ENCODE measurements around the gene UBASH3A.
"Not testable (repeated sequence)": the region's sequence is repeated elsewhere in the genome, so short reads cannot be mapped to it uniquely, and the experiment has no call there.

UBASH3A gene

DNA sequence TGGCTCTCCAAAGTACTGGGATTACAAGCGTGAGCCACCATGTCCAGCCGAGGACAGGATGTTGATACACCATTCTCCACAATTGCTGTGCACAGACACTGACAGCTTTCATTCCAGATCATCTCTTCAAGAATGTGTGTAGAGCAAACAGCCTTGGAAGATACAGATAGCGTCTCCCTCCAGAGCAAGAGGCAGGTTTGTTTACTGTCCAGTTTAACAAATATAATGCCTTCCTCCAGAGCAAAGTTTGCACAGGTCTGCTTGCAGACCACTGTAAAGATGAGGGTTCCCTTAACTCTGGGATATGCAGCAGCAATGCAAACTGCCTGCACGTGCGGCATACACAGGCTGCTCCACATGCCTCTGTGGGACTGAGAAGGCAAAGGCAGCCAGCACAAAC lies 12.4 kb upstream of the UBASH3A start:
- no peak for DNase-seq

DNA sequence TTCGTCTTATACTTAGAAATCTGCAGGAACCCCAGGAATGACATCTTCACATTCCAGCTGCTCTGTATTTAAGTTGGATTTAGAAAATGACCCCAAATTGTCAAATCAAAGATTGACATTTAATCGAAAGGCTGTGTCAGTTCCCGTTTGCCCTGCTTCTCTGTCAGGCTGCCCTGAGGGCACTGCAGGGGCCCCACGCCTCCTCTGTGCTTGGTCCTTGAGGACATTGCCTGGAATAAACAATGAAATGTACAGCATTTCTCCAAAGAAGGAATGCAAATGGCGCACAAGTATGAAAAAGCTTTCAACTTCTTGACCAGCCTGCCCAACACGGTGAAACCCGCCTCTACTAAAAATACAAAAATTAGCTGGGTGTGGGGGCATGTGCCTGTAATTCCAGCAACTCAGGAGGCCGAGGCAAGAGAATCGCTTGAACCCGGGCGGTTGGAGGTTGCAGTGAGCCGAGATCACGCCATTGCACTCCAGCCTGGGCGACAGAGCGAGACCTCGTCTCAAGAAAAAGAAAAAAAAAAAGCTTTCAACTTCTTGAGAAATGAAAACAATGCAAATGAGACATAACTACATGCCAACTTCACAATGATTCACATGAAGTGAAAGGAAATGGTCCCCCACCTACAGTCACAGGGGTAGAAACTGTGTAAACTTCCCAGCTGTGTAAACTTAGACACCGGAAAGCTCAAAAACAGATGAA lies 10.8 kb upstream of the UBASH3A start:
- DNase-seq, result no peak

DNA sequence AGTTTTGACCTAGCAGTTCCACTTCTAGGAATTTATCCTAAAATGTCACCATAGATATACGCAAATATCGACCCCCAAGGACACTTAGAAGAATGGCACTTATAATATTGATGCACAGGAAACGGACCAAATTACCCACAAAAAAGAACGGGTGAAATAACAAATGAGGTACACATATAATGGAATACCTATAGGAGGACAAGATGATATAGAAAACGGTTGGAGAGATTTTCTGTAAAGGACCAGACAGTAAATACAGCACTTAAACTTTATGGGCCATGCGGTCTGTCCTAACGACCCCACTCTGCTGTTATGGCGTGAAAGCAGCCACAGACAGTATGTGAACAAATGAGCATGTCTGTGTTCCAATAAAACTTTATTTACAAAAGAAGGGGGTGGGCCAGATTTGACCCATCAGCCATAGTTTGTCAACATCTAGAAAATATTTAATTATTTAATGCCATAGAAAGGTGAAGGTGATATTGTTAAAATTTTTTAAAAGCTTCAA lies 10.2 kb upstream of the UBASH3A start:
- no peak for DNase-seq

DNA sequence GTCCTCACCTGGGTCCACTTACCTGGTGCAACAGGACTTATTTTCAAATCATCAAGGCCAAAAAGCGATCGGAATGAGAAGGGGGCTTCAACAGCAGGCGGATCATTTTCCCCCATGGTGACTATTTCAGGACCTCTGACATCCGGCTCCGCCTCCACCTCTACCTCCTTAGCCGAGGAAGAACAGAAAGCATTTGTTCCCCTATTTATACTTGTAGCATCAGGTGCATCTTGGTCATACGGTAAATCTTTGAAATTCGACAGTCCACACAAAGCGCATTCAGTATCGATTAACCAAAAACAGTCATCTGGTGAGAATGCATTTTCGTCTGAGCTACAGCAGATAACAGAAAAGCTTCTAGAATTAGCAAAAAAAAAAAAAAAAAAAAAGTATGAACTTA lies 8.4 kb upstream of the UBASH3A start:
- DNase-seq, result no peak

DNA sequence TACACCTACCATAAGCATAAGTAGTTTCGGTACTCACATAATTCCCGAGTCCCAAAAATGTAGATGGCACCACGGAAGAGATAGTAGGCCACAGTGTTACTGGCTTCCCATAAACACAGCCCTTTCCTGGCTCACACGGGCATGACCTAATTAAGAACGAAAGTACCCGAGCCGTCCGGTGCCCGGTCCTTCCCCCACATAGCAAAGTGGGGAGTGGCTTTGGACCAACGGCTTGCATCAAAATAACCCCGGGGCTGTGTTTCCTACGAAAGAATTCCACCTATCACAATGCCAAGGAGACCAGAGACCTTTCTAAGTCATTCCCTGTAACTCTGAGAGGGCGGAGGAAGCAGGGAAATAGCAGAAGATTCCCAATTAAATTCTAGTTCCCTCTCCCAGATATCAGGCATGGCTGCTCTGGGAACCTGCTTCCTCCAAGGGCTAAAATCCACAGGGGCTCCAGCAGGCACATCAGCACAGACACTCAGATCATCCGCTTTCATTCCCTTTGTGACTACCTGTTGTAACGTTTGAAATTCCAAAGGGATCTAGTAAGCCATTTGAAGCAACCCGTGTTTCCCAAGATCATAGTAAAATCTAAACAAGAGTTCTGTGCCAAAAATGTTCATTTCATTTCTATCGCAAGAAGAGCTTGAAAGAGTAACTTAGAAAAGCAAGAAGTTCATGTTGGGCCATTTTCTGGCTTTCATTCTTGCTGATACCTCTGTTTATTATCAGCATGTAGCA lies 7.6 kb upstream of the UBASH3A start, which contains the start of gene TMPRSS3:
Gene TMPRSS3, minus strand, starts transcription at position 148 of the 747 bp plus-strand sequence. CDS start 635 bp downstream, outside the sequence.
- DNase-seq, result no peak

DNA sequence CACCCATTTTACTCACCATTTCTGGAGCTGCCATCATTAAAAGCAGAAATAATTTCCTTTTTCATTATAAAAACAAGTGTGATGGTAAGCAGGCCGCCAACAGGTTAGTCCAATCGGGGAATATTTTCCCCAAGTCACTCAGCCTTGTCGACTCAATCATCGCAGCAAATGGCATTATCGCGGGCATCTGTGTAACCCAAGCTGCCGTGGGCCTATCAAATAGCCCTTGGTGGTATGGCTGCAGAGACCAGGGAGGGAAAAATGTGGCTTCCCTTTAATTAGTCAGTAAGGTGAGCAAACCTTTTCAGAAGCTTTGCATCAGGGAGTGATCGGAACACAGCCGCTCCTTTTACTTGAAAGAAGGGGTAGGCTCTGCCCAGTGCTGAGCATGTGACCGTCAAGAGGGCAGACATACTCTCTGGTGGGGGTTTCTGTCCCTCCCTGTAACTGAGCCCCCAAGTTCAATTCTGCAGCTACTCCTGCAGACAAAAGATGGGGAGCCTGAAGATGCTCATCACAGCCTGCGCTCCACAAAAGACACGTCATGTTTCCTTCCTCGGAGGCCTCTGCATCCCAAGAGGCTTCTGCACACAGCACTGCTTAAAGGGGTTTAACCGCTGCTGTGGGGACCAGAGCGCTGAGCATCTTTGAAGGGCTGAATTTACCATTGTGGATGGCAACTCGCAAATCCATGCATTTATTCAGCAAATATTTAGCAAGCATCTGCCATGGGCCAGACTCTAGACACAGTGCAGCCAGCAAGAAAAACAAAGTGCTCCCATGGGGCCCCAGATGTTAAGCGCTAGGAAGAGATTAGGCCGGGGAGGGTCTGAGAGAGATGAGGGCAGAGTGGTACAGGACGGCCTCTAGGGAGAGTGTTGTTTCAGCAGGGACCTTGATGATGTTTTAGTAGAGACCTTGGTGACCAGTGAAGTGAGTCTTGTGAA lies 6.6 kb upstream of the UBASH3A start:
- no peak for DNase-seq

GRCh38 chr21:42397746-42398394 lies 5.8 kb upstream of the UBASH3A start:
- DNase-seq, result no peak

- no peak for DNase-seq
Observed at GRCh38 chr21:42398436-42399028, 5.2 kb upstream of the UBASH3A start.

- no peak for DNase-seq
Observed at GRCh38 chr21:42400525-42400924, 3.2 kb upstream of the UBASH3A start.

DNA sequence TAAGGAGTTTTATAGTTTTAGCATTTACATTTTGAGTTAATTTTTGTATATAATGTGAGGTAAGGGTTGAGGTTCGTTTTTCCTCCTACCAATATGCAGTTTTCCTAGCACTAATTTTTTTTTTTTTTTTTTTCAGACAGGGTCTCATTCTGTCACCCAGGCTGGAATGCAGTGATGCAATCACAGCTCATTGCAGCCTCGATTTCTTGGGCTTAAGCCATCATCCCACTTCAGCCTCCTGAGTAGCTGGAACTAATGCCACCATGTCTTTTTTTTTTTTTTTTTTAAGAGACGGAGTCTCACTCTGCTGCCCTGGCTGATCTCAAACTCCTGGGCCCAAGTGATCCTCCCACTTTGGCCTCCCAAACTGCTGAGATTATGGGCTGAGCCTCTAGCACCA lies 2.5 kb upstream of the UBASH3A start:
- no peak for DNase-seq

DNA sequence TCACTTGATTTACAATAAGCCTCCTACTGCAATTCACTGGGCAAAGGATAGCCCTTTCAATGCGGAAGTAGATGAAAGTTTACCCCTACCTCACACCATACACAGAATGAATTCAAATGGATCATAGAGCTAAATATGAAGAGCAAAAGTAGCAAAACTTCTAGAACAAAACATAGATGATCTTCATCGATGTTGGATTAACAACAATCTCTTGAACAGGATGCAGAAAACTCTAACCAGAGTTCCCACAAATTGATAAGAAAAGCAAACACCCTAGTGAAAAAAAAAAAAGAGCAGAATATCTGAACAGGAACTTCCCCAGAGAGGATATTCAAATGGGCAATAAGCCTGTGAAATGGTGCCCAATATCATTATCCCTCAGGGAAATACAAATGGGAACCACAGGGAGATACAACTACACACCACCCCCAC lies 1.9 kb upstream of the UBASH3A start:
- no peak for DNase-seq

DNA sequence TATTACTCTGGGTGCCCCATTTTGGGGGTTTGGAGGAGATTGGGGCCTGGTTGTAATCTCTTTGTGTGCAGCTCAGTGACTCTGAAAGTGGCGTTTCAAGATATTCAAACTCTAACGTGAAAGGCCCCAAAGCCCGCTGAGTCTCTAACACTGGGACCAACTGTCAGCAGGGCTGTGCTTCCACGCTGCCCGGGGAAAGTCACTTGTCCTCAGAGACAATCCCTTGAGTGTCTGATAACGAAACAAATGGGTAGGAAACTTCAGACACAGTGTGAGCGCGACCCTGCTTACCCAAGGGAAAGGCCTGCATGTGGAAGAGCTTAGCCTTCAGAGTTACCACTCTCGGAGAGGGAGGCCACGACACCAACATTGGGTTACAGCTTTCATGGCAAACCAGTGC lies 837 bp downstream of the UBASH3A start:
- no peak for DNase-seq

- no peak for DNase-seq
Observed at GRCh38 chr21:42405064-42406013, 1.6 kb downstream of the UBASH3A start.

DNA sequence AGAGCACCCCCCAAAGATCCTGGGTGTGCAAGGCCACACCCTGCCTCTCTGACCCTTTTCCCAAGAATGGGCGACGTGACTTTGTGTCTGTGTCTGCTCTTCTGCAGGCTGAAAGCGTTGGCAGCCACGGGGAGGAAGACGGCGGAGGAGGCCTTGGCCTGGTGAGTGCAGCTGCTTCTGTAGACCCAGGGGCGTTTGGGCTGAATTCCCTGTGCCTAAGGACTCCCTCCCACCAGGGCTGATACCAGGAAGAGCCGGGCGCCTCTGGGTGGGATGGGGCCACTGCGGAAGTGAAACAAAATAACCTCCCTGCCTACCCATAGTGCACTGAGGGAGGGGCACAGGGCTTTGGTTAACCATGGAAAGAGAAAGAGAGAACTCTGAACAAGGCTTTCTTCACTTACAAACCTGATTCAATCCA lies 2.5 kb downstream of the UBASH3A start:
- DNase-seq, result no peak

DNA sequence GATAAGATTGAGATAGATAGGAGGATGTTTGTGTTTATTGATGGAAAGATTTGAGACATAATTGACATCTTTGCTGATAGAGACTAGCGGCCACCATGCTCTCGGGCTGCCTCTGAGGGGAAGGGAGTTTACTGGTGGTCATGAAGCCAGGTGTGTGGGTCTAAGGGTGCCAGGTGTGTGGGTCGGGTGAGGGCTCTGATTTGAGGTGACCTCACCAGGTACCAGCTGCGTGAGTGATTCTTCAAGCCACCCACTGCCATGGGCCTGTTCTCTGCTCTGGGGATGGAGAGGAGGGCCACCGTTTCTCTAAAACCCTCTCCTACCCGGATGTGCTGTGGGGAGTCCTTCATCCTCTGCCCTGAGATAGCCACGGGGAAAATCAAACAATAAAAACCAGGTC lies 3.2 kb downstream of the UBASH3A start:
- DNase-seq, result no peak

GRCh38 chr21:42407476-42407875 lies 3.8 kb downstream of the UBASH3A start:
- no peak for DNase-seq

- DNase-seq, result not testable (repeated sequence)
Observed at GRCh38 chr21:42408718-42409117, 5.0 kb downstream of the UBASH3A start.

DNA sequence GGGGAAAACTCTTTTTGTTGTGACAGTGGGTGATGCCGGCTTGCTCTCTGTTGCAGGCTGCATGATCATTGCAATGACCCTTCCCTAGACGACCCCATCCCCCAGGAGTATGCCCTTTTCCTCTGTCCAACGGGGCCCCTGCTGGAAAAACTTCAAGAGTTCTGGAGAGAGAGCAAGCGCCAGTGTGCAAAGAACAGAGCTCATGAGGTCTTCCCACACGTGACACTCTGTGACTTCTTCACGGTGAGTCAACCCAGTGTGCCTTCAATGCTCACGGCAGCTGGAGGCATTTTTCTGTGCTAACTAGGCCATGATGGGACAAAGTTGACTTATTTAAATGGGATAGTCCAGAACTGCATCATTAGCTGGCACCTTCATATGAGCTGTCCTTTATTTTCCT lies 5.7 kb downstream of the UBASH3A start:
- DNase-seq, result no peak

DNA sequence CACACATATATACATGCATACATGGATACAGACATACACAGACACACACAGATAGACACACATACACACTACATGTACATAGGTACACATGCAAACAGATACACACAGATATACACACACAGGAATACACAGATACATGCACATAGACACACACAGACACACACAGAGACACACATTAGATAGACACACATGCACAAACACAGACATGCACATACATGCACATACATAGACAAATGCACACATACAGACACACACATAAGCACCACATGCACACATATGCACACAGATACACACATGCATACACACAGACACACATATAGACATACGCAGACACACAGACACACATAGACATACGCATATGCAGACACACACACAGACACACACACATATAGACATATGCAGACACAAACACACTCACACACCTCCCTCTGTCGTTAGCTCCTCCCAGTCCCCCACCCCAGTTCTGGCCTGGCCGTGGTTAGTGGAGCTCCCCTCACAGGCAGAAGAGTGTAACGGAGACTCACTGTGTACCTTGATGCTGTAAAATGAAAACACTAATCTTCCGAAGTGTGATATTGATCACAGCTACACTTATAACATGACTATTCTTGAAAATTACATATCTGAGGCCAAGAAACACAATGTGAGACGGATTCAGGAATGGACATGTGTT lies 7.6 kb downstream of the UBASH3A start:
- no peak for DNase-seq
